Umbilical cord (tissue), 1 donor: ENCODE results near the gene CYP4A22. TPM values are rescaled to one million over a fixed set of nuclear protein-coding genes. Genes with fewer than 3 reads are reported as not detected.

Experiments
- total RNA-seq: library from RNA; depleted of rRNA; stranded (reverse); fragments of >200 nt; gene quantifications from one replicate; pipeline ENCODE4 v1.2.3, GENCODE V29; 2014; ENCODE audit warnings: low replicate concordance; ENCODE audit not compliant: insufficient read depth

Gene CYP4A22
- total RNA-seq, 1 donor from 2014 or later: not detected

Other genes with a start within 250 kb of the CYP4A22 start
- 2.2 TPM for gene CYP4A11, start 196.0 kb upstream of the CYP4A22 start, total RNA-seq
- gene CYP4X1, start 113.8 kb upstream of the CYP4A22 start, total RNA-seq: not detected
- not detected for gene CYP4Z1, start 70.2 kb upstream of the CYP4A22 start, total RNA-seq
- gene PDZK1IP1, start 52.6 kb downstream of the CYP4A22 start, total RNA-seq: not detected
- 3.1 TPM for gene TAL1, start 94.8 kb downstream of the CYP4A22 start, total RNA-seq
- gene STIL, start 176.7 kb downstream of the CYP4A22 start, total RNA-seq: 3.6 TPM
- 157 TPM for gene CMPK1, start 196.3 kb downstream of the CYP4A22 start, total RNA-seq